Pancreas (tissue), 10 donors: Measurements from ENCODE around the gene CEP250. TPM values are rescaled to one million over a fixed set of nuclear protein-coding genes. Genes with fewer than 3 reads are reported as not detected.

Experiments
- ATAC-seq, 4 donors: fragments of 200-7000 bp; cut with Tn5 transposase; one replicate each; pipeline versions ENCODE4 v1.8.0 to v1.9.1; 2020; ENCODE audit warnings: mild to moderate bottlenecking in 4 of 4, moderate library complexity in 4 of 4
- DNase-seq, 6 donors: peaks; one replicate each; pipeline ENCODE4 v3.0.0-alpha.2; 2020
- FAIRE-seq: peaks from 2 replicates; lab custom pipeline; 2012; peaks lifted over from hg19 to GRCh38; lab: Jason Lieb, UNC
- H3K27ac ChIP-seq, 4 donors: fragments of 200-600 bp; sonication (generic); 1 replicate in 3 of 4; 2 replicates in 1 of 4; pipeline versions ENCODE4 v1.5.0 to v1.8.0; 2020
- H3K27me3 ChIP-seq, 4 donors: fragments of 200-600 bp; one replicate each; pipeline ENCODE4 v1.8.0; 2021
- H3K36me3 ChIP-seq, 3 donors: fragments of 200-600 bp; sonication (generic) in 1 of 3; one replicate each; pipeline versions ENCODE4 v1.5.0 to v1.8.0; 2020 to 2021
- H3K4me1 ChIP-seq, 3 donors: fragments of 200-600 bp; one replicate each; pipeline ENCODE4 v1.8.0; 2021
- H3K4me3 ChIP-seq, 4 donors: fragments of 200-600 bp; sonication (generic) in 2 of 4; one replicate each; pipeline versions ENCODE4 v1.5.0 to v1.8.0; 2020 to 2021
- H3K9me3 ChIP-seq, 4 donors: fragments of 200-600 bp; one replicate each; pipeline ENCODE4 v1.8.0; 2021
- CTCF ChIP-seq, 4 donors: fragments of 200-600 bp; sonication (generic) in 3 of 4; IDR thresholded peaks; one replicate each; pipeline versions ENCODE4 v1.5.0 to v1.8.0; 2021; ENCODE audit warnings: antibody characterized with exemption in 4 of 4
- WGBS, 2 donors: extraction: QIAGEN DNeasy Blood & Tissue Kit; methylation state at CpG; one replicate each; pipeline ENCODE4 v1.1.7; 2013; 5-methylcytosine and 5-hydroxymethylcytosine counted together
- intact Hi-C, 3 donors: fragments of 100-400 bp; cut with DNase I; formaldehyde crosslinking; loops; one replicate each; pipeline versions ENCODE4 v1.11.1 to v1.14.2; 2022
- polyA plus RNA-seq, 2 donors: library from polyadenylated mRNA; stranded (reverse); fragments of 200-250 nt; gene quantifications; one replicate each; pipeline ENCODE4 v1.2.3, GENCODE V29; 2013
- total RNA-seq, 6 donors: library from RNA; stranded (reverse); fragmentation: NEBNext Ultra II Directional in 4 of 6; extraction: Animal tissue kit (Norgen Biotek cat#: 25700) in 4 of 6; gene quantifications; one replicate each; pipeline versions ENCODE4 v1.2.1 to v1.2.4, GENCODE V29; 2021 to 2023
- donor health status: healthy with polysubstance abuse.
- donor health status: DM: no; HTN: no; CAD: no; lungs with moderate emphysema.
- donor health status: DM: no; HTN: no; CAD: no.
- donor health status: control.
- donor health status: control.
- donor health status: Bipolar disorder and iron deficiency.
- donor health status: DM: yes; HTN: yes; CAD: no.
- donor health status: DM: no; HTN: no; CAD: no.
- donor health status: DM: no; HTN: no; CAD: no.
- donor health status: DM: yes; HTN: yes; CAD: no.

The CEP250 gene
- total and polyA plus RNA-seq, 8 donors, result 4.5 to 16.2 (median 10.0) TPM

GRCh38 chr20:35506179-35506578 lies 50.8 kb downstream of the CEP250 start:
- WGBS, 2 donors, result 65 to 70% methylated on average over 3 of the region's 3 CpGs
- FAIRE-seq (no peak), DNase-seq (no peak), ATAC-seq (no peak)
- Histone ChIP-seq H3K9me3 (no peaks in the 10 kb centered on the region), H3K27ac (no peak overlapping the region), H3K36me3 (peaks cover 0 to 28% (median 17%) of the 10 kb centered on the region in 3 donors), H3K27me3 (no peaks in the 10 kb centered on the region), H3K4me3 (no peak overlapping the region), H3K4me1 (no peaks in the 10 kb centered on the region)
- intact Hi-C loops, result no loop called here
- TF ChIP-seq CTCF (IDR thresholded peaks at IDR 0.05), result no peak

- no peak overlapping the region for H3K27ac ChIP-seq
- ATAC-seq (no peak), DNase-seq (no peak), FAIRE-seq (no peak)
- TF ChIP-seq CTCF (IDR thresholded peaks at IDR 0.05), result no peak
- no peaks in the 10 kb centered on the region for H3K27me3 ChIP-seq
- H3K36me3 ChIP-seq, result peaks cover 0 to 33% (median 13%) of the 10 kb centered on the region in 3 donors
- H3K9me3 ChIP-seq, result no peaks in the 10 kb centered on the region
- intact Hi-C loops, result no loop called here
- 86 to 90% methylated on average over 6 of the region's 6 CpGs for WGBS, 2 donors
- no peaks in the 10 kb centered on the region for H3K4me1 ChIP-seq
- H3K4me3 ChIP-seq, result no peak overlapping the region
Observed at GRCh38 chr20:35506872-35507638, 51.7 kb downstream of the CEP250 start.

- H3K4me3 ChIP-seq, result no peak overlapping the region
- H3K36me3 ChIP-seq, result peaks cover 0 to 21% (median 5%) of the 10 kb centered on the region in 3 donors
- 94% methylated on average over 10 of the region's 10 CpGs for WGBS, 2 donors
- ATAC-seq (no peak), FAIRE-seq (no peak), DNase-seq (no peak)
- intact Hi-C loops, result no loop called here
- no peaks in the 10 kb centered on the region for H3K4me1 ChIP-seq
- no peaks in the 10 kb centered on the region for H3K27me3 ChIP-seq
- no peak for TF ChIP-seq CTCF (IDR thresholded peaks at IDR 0.05)
- H3K27ac ChIP-seq, result no peak overlapping the region
- no peaks in the 10 kb centered on the region for H3K9me3 ChIP-seq
Observed at GRCh38 chr20:35508493-35509218, 53.3 kb downstream of the CEP250 start.

- Histone ChIP-seq H3K4me3 (no peak overlapping the region), H3K4me1 (no peaks in the 10 kb centered on the region), H3K27ac (no peak overlapping the region), H3K36me3 (peaks cover 0 to 18% (median 5%) of the 10 kb centered on the region in 3 donors), H3K9me3 (no peaks in the 10 kb centered on the region), H3K27me3 (no peaks in the 10 kb centered on the region)
- ATAC-seq (no peak), DNase-seq (no peak), FAIRE-seq (no peak)
- TF ChIP-seq CTCF (IDR thresholded peaks at IDR 0.05), result no peak
- 79 to 92% methylated on average over 11 to 12 of the region's 12 CpGs for WGBS, 2 donors
- intact Hi-C loops, result loop anchor here in 1 of 3 donors (5.0 kb wide), 1 partner anchor 371 kb away; no protein-coding TSS in a partner anchor
Observed at GRCh38 chr20:35510951-35511735, 55.7 kb downstream of the CEP250 start.
